TTC549 (cell line): Measurements from ENCODE around the gene ST3GAL6.
"Not testable (repeated sequence)": the region's sequence is repeated elsewhere in the genome, so short reads cannot be mapped to it uniquely, and the experiment has no call there.

Experiments used
- FAIRE-seq: peaks from 2 replicates; lab custom pipeline; 2012; peaks lifted over from hg19 to GRCh38; lab: Jason Lieb, UNC

Gene ST3GAL6

GRCh38 chr3:98805571-98805970 is 42.4 kb downstream of the ST3GAL6 start:
- FAIRE-seq, result no peak

DNA sequence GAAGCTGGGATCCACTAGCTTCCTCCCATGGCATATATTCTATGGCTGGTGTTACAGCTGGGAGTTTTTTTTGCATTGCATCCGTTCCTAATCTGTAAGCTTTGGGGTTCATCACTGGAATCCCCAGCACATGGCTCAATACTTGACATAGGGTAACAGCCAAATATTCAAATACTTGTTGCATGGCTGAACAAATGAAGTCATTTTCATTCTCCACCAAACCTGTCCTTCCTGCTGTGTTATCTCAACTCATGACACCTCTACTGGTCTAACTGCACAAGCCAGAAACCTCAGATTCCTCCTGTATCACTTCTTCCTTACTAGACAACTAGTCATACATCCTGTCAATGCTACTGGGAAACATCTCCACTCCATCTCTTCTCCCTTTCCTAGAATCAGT is 43.4 kb downstream of the ST3GAL6 start:
- FAIRE-seq, result no peak

GRCh38 chr3:98807011-98807410 is 43.9 kb downstream of the ST3GAL6 start:
- FAIRE-seq, result no peak

GRCh38 chr3:98807561-98807960 is 44.4 kb downstream of the ST3GAL6 start:
- FAIRE-seq, result no peak

GRCh38 chr3:98808071-98808470 is 44.9 kb downstream of the ST3GAL6 start:
- FAIRE-seq, result no peak

DNA sequence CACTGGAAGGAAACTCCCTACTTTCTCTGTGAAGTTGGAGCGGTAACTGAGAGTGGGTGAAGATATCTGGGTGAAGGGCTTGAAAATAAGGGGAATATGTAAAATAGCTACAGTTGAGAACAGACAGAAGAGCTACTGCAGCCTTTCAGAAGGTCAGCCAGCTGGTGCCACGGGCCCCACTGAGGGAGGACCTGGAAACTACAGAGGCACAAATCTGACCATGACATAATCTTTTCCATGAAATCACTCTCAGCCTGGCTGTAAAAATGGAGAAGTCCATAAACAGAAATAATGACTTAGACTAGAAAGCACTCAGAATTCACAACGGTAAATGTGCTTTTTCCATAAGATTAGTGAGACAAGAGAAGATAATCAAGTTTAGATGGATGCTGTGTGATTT is 46.4 kb downstream of the ST3GAL6 start:
- FAIRE-seq, result no peak

- no peak for FAIRE-seq
Measured at GRCh38 chr3:98811048-98811447, 47.9 kb downstream of the ST3GAL6 start.

DNA sequence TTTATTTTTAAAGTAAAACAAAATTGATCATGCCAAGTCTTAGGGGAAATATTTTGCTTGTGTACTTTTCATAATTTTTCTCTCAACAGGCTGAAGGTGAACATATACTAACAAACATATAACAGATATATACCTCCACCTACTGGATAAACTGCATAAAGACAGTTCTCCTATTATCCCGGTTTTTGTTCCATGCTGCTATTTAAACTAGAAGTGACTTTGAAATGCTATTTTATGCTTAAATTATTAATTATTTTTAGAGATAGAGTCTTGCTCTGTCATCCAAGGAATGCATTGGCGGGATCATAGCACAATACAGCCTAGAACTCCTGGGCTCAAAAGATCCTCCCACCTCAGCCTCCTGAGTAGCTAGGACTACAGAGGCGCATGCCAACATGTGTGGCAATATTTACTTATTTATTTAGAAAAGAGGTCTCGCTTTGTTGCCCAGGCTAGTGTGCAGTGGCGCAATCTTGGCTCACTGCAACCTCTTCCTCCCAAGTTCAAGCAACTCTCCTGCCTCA is 49.8 kb downstream of the ST3GAL6 start:
- peak; percentile 93 for FAIRE-seq

GRCh38 chr3:98814817-98815420 is 51.8 kb downstream of the ST3GAL6 start:
- FAIRE-seq, result no peak

GRCh38 chr3:98817547-98818041 is 54.5 kb downstream of the ST3GAL6 start:
- FAIRE-seq, result peak; percentile 94

GRCh38 chr3:98821063-98821462 is 57.9 kb downstream of the ST3GAL6 start:
- FAIRE-seq, result no peak

- no peak for FAIRE-seq
Measured at GRCh38 chr3:98823791-98824190, 60.7 kb downstream of the ST3GAL6 start.

DNA sequence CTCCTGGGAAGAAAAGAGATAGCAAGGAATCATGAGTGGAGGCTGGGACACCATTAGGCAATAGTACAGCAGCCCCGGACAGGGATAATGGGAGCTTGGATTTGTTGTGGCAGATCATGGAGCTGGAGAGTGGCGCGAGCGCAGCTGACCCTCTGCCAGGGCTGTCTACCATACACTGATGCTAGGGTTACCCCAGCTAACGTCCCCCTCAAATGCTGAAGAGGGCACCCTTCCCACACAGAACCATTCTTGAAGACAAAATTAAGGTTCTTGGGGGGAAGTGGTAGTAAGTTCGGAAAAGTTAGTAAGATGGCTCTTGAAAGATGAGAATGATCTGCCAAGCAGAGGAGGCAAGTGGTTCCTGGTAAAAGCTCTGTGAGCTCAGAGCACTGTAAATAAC is 61.1 kb downstream of the ST3GAL6 start:
- no peak for FAIRE-seq

GRCh38 chr3:98826126-98826525 is 63.0 kb downstream of the ST3GAL6 start:
- no peak for FAIRE-seq

DNA sequence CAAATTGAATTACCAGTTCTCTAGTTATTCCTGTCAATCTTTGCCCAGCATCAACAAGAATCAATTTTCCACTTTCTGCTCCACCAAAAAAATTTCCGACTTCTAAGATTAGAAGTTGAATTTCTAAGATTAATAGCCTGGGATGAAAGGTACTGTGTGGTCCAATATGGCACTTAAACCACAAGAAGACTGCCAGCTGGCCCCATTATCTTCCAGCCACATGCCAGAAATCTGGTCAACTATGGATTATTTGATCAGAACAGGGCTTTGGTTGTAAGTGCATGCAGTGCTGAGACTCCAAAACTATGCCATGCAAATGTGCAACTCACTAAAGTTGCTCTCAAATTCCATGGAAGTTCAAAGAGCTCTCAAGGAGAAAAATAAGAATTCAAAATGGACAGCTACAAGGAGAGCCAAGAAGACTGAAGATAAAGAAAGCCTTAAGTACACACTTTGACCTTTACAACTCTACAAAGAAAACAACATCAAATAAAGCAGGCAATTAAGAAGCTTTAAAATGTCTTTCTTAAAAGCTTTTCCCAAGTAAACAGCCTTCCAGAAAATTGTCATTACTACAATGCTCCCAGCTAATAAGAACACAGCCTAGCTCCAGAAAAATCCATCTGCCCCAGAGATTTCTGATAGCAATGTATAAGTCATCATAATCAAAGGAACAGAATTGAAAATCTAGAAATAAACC is 64.2 kb downstream of the ST3GAL6 start:
- no peak for FAIRE-seq

DNA sequence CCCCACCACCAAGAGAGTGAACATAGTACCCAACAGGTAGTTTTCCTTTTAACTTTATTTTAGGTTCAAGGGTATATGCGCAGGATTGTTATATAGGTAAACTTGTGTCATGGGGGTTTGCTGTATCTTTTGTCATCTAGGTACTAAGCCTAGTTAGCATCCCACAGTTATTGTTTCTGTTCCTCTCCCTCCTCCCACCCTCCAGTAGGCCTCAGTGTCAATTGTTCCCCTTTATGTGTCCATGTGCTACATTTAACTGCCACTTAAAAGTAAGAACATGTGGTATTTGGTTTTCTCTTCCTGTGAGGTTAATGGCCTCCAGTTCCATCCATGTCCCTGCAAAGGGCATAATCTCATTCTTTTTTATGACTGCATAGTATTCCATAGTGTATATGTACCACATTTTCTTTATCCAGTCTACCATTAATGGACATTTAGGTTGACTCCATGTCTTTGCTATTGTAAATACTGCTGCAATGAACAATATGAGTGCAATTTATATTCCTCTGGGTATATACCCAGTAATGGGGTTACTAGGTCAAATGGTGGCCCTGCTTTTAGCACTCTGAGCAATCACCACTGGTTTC is 66.2 kb downstream of the ST3GAL6 start:
- FAIRE-seq, result no peak

DNA sequence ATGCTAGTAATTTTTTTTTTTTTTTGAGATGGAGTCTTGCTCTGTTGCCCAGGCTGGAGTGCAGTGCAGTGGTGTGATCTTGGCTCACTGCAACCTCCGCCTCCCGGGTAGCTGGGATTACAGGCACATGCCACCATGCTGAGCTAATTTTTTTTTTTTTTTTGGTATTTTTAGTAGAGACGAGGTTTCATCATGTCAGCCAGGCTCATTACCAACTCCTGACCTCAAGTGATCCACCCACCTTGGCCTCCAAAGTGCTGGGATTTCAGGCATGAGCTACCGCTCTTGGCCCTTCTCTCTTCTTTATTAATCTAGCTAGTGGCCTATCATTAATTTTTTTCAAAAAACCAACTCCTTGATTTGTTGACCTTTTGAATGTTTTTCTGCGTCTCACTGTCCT is 67.9 kb downstream of the ST3GAL6 start:
- not testable (repeated sequence) for FAIRE-seq

GRCh38 chr3:98839846-98840245 is 76.7 kb downstream of the ST3GAL6 start:
- no peak for FAIRE-seq

DNA sequence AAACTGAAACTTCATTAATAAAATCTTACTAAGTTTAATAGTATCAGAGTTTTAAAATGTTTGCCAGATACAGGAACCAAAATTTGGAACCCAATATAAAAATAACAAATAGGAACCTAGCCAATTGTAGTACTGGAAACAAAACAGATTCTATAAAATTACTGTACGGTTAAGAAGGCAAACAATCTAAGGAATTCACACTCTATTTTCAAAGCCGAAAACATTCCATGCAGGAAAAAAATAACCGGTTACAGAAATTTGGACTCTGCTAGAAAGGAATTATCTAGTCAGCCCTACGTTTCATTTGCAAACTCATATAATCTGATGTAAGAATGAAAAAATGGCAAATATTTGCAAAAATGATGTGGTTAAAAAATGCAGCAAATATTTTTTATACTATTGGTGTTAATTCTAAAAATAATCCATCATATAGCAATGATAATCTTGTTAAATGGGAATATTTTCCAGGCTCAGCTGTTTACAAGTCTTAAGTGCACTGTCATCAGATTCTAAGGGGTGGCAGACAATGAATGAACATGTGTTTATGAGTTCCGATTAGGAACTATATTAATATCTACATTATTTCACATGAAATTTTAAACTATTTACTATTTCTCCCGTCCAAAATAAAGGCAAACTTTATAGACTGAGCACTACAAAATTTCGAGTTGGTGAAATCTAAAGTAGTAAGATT is 80.3 kb downstream of the ST3GAL6 start:
- FAIRE-seq, result no peak
